Stimulated activated naive CD4-positive, alpha-beta T cell (primary cell): ENCODE measurements around the gene DOK7.

ENCODE experiments used
- DNase-seq, 6 experiments: peaks; one replicate each; lab custom pipeline; 2025; lab: John Stamatoyannopoulos, UW

The DOK7 gene

GRCh38 chr4:3427706-3428446, 35.2 kb upstream of the DOK7 start:
- DNase-seq, result no peak

GRCh38 chr4:3429651-3430050, 33.5 kb upstream of the DOK7 start:
- DNase-seq, result no peak

GRCh38 chr4:3430524-3430923, 32.6 kb upstream of the DOK7 start:
- no peak for DNase-seq

DNA sequence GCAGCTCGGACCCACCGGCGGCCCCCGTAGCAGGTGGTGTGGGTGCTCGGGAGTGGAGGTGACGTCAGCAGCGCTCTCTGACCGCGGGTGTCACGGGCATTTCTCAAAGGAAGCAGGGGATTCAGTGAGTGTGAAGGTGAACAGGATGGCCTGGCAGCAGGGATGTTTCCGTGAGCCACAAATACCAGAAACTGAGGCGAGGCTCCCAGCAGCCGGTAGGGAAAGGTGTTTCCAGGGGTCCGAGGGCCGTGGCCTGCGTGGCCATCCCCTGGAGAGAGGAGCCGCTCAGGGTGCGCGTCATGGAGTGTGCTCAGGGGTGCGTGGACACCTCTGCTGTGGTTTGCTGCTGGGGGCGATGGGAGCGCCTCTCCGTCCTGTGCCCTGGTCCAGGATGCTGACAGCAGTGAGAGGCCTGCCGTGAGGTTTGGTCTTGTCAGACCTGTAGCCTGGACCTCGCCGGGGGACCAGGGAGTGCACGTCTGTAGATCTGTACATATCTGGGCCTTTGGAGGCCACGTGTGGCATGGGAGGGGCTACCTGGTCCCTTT, 31.6 kb upstream of the DOK7 start:
- no peak for DNase-seq

DNA sequence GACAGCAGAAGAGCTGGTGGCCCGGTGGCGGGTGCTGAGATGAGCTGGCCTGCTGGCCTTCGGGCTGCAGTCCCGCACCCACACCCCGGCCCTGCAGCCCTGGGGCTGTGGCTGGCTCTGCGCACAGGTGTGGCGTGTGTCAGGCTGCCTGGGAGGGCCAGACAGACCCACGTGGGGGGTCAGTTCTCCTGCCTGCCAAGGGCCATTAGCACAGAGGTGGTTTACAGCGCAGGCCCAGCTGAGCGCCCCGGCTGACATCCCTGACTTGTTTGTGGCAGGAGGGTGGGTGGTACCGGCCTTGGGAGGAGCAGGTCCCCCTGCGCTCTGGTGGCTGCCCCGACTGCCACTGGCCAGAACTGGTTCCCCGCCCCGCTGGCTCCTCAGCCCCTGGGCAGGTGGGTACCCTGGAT, 30.7 kb upstream of the DOK7 start:
- DNase-seq, result no peak

DNA sequence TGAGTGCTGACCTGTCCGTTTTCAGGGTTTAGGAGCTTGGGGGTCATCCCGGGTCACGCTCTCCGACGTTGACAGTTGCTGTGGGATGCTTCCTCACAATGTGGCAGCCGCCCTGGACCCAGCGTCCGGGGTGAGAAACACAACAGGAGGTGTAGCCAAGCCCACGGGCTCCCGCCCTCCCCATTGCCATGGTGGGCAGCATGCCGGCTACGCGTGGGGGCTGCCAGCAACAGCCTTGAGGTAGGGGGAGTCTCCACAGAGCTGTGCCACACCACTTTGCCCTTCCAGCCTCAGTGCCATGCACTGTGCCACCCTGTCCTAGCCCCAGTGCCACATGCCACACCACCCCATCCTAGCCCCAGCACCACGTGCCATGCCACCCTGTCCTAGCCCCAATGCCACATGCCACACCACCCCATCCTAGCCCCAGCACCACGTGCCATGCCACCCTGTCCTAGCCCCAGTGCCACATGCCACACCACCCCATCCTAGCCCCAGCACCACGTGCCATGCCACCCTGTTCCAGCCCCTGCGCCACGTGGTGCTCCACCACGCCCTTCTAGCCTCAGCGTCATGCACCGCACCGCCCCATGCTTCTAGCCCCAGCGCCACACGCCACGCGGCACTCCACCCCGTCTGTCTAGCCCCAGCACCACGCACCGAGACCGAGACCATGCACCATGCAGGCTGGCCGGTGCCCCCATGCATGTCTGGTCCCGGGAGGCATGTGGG, 29.8 kb upstream of the DOK7 start:
- DNase-seq, result no peak

GRCh38 chr4:3434881-3435685, 28.0 kb upstream of the DOK7 start:
- no peak for DNase-seq

- no peak for DNase-seq
Measured at GRCh38 chr4:3435686-3435956, 27.5 kb upstream of the DOK7 start.

DNA sequence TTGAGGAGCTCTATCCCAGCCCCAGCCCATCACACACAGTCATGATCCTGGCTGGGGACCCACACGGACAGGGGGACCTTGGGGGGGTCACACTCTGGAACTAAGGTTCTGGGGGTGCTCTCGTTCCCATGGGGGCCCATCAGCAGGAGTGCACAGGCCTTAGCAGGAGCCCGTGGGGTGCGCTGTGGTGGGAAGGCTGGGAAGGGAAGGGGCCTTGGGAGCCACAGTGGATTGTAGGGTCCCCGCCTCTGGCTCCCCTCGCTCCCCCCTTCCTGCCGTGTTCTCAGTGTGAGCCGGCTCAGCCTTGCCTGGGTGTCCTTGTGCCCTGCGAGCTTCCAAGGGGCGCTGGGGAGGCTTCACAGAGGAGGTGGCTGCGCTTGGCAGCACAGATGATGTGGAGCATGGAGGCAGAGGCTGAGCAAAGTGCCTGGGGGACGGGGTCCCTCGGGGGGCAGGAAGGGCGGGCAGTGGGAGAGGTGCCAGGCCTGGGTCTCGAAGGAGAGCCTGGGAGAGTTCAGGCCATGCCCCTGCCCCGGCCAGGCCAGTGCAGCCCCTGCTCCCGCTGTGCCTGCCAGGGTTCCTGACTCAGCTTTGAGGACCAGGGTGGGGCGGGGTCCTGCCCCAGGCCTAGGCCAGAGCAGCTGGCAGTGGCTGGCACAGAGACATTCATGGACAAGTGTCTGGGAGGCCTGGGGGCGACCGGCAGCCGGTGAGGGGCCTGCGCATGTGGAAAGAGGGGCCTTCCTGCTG, 26.9 kb upstream of the DOK7 start:
- no peak for DNase-seq

GRCh38 chr4:3436798-3437581, 26.1 kb upstream of the DOK7 start:
- no peak for DNase-seq

DNA sequence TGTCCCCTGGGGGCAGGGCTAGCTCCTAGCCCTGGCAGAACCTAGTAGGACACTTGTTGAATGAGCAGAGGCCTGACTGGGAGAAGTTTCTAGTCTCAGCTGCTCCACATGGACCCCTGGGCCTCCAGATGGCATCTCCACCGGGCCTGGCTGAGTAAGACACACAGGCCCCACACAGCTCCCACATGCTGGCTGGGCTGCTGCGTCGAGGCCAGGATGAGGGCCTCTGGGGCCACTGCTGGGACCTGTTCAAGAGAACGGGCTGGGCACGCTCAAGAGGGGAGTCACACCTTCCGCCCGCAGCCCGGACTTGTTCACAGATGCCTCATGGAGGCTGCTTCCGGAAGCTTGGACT, 25.5 kb upstream of the DOK7 start:
- DNase-seq, result no peak

- DNase-seq, result no peak
Measured at GRCh38 chr4:3437998-3438846, 24.9 kb upstream of the DOK7 start.

GRCh38 chr4:3438847-3439180, 24.3 kb upstream of the DOK7 start:
- no peak for DNase-seq

GRCh38 chr4:3439391-3439790, 23.7 kb upstream of the DOK7 start:
- DNase-seq, result no peak

DNA sequence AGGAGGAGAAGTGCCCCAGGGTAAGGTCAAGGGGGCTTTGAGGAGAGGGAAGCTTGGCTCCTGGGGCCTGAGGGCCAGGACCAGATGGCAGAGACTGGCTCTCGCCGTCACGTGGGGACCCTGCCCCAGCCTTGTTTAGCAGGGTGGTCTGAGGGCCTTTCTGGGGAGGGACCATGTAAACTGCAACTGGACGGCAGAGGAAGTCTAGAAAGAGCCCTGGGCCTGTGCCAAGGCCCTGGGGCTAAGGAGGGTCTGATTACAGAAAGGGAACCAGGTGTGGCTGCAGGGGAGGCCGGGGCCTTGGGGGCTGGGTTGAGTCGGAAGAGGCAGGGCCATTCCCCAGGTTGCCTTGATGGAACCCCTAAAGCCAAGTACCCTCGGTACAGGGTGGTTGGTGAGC, 23.1 kb upstream of the DOK7 start:
- no peak for DNase-seq

DNA sequence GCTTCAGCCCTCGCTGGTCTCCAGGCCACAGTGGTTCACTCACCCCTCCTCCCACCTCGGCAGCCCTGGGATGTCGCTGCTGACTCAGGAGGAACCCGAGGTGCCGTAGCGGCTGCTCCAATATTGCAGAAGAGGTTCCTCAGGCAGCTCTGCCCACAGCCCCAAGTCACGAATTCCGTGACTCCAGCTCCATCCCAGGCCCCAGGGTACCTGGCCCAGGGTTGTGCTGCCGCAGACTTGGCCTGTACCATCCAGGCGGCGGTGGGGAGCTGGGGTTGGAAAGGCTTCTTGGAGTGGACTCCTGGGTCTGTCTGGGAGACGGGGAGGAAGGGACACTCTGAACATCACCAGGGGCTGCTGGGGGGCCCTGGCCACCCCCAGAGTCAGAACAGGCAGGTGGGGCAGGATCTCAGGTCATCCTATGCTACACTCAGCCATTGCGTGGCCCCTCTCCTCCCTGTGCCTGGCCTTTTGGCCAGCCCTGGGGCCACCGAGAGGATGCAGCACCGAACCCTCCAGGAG, 22.1 kb upstream of the DOK7 start:
- no peak for DNase-seq

- DNase-seq, result no peak
Measured at GRCh38 chr4:3441501-3442459, 21.3 kb upstream of the DOK7 start, which contains the start of gene HGFAC. TSS of gene HGFAC (plus strand) at chr4:3441968. CDS start at chr4:3442002, 34 bp downstream.

GRCh38 chr4:3442460-3442958, 20.6 kb upstream of the DOK7 start:
- DNase-seq, result no peak
